Stimulated activated CD4-positive, alpha-beta T cell treated with anti-CD3 and anti-CD28 coated beads, Interleukin-1b, Interleukin-23, amount 100 ng/mL, for 1 hour (primary cell): ENCODE data around the gene COLEC11.
"Not testable (repeated sequence)": the region's sequence is repeated elsewhere in the genome, so short reads cannot be mapped to it uniquely, and the experiment has no call there.

Source experiments
- DNase-seq, 2 donors: peaks; one replicate each; pipeline ENCODE4 v3.0.0-alpha.2; 2020; ENCODE audit warnings: low read depth in 2 of 2

The COLEC11 gene

GRCh38 chr2:3606028-3606369 lies 11.1 kb downstream of the COLEC11 start:
- no peak for DNase-seq

GRCh38 chr2:3606370-3607201 lies 11.7 kb downstream of the COLEC11 start:
- no peak for DNase-seq

GRCh38 chr2:3608373-3609278 lies 13.7 kb downstream of the COLEC11 start:
- DNase-seq: no peak

- DNase-seq: not testable (repeated sequence)
These were observed 14.4 kb downstream of the COLEC11 start for GRCh38 chr2:3609279-3609673.

GRCh38 chr2:3610415-3610814 lies 15.5 kb downstream of the COLEC11 start:
- DNase-seq: no peak

GRCh38 chr2:3610881-3611505 lies 16.1 kb downstream of the COLEC11 start:
- DNase-seq: no peak

GRCh38 chr2:3611589-3611988 lies 16.7 kb downstream of the COLEC11 start:
- DNase-seq: no peak

GRCh38 chr2:3612639-3613523 lies 18.0 kb downstream of the COLEC11 start:
- no peak for DNase-seq

- DNase-seq: no peak
These were observed 18.6 kb downstream of the COLEC11 start for GRCh38 chr2:3613524-3613905.

- not testable (repeated sequence) for DNase-seq
These were observed 19.8 kb downstream of the COLEC11 start for GRCh38 chr2:3614743-3615142.

- DNase-seq: not testable (repeated sequence)
These were observed 20.8 kb downstream of the COLEC11 start for GRCh38 chr2:3615541-3616200.

GRCh38 chr2:3616435-3617197 lies 21.7 kb downstream of the COLEC11 start:
- DNase-seq: not testable (repeated sequence)

- no peak for DNase-seq
These were observed 22.4 kb downstream of the COLEC11 start for GRCh38 chr2:3617198-3617890.

- no peak for DNase-seq
These were observed 23.5 kb downstream of the COLEC11 start for GRCh38 chr2:3618367-3618766.

GRCh38 chr2:3619033-3619432 lies 24.1 kb downstream of the COLEC11 start:
- no peak for DNase-seq

GRCh38 chr2:3619661-3620060 lies 24.7 kb downstream of the COLEC11 start:
- DNase-seq: not testable (repeated sequence)

- DNase-seq: no peak
These were observed 25.9 kb downstream of the COLEC11 start for GRCh38 chr2:3620834-3621233.

GRCh38 chr2:3622967-3623366 lies 28.1 kb downstream of the COLEC11 start:
- DNase-seq: no peak

- no peak for DNase-seq
These were observed 29.3 kb downstream of the COLEC11 start for GRCh38 chr2:3624059-3624794.
